Naive thymus-derived CD4-positive, alpha-beta T cell (primary cell): ENCODE measurements around the gene UPK3A. TPM values are rescaled to one million over a fixed set of nuclear protein-coding genes. Genes with fewer than 3 reads are reported as not detected.
"Not testable (repeated sequence)": the region's sequence is repeated elsewhere in the genome, so short reads cannot be mapped to it uniquely, and the experiment has no call there.

Experiments
- ATAC-seq: fragments of 150-1000 bp; cut with Tn5 transposase; 2 replicates; pipeline ENCODE4 v1.10.0; 2021; ENCODE audit warnings: mild to moderate bottlenecking, moderate library complexity
- CTCF ChIA-PET: fragments of 350-600 bp; sonication (Branson Sonifier 250); formaldehyde crosslinking; loops from one replicate; lab custom pipeline; 2021; ENCODE audit warnings: antibody characterized with exemption; lab: Charles Lee
- POLR2A ChIA-PET: fragments of 350-600 bp; sonication (Branson Sonifier 250); formaldehyde crosslinking; loops from one replicate; lab custom pipeline; 2021; ENCODE audit warnings: antibody characterized with exemption, inconsistent platforms; lab: Charles Lee
- DNase-seq, 9 donors: peaks; one replicate each; pipeline versions ENCODE4 v3.0.0 to v3.0.0-alpha.2; 2020 to 2022; ENCODE audit warnings: mixed read lengths in 1 of 9
- H3K27ac ChIP-seq: one replicate; pipeline ENCODE4 v1.7.0; 2013; ENCODE audit warnings: mild to moderate bottlenecking, low read depth, low read length, moderate library complexity
- H3K27me3 ChIP-seq, 2 donors: one replicate each; pipeline ENCODE4 v1.7.0; 2013; ENCODE audit warnings: low read length in 2 of 2, mild to moderate bottlenecking in 2 of 2, moderate library complexity in 2 of 2; ENCODE audit not compliant: control insufficient read depth in 2 of 2, insufficient read depth in 2 of 2
- H3K36me3 ChIP-seq, 3 experiments: 1 replicate in 2 of 3; 2 replicates in 1 of 3; pipeline ENCODE4 v1.7.0; 2013; ENCODE audit warnings: low read length in 3 of 3, mild to moderate bottlenecking in 3 of 3, moderate library complexity in 1 of 3; ENCODE audit not compliant: insufficient read depth in 3 of 3, control insufficient read depth in 2 of 3
- H3K4me1 ChIP-seq, 2 donors: one replicate each; pipeline ENCODE4 v1.7.0; 2013; ENCODE audit warnings: low read length in 2 of 2, mild to moderate bottlenecking in 2 of 2, moderate library complexity in 1 of 2; ENCODE audit not compliant: control insufficient read depth in 2 of 2, insufficient read depth in 2 of 2
- H3K4me3 ChIP-seq: 2 replicates; pipeline ENCODE4 v1.7.0; 2013; ENCODE audit warnings: mild to moderate bottlenecking, low read length
- H3K9me3 ChIP-seq, 3 experiments: 1 replicate in 2 of 3; 2 replicates in 1 of 3; pipeline ENCODE4 v1.7.0; 2013; ENCODE audit warnings: low read length in 3 of 3; ENCODE audit not compliant: control insufficient read depth in 2 of 3
- H3K27ac Mint-ChIP-seq, 9 donors: one replicate each; pipeline ENCODE4 v1.8.0; 2020 to 2022; ENCODE audit warnings: mixed read lengths in 9 of 9, mild to moderate bottlenecking in 8 of 9, moderate library complexity in 5 of 9, inconsistent platforms in 2 of 9
- H3K27me3 Mint-ChIP-seq, 5 donors: one replicate each; pipeline ENCODE4 v1.8.0; 2021 to 2022; ENCODE audit warnings: mixed read lengths in 5 of 5, mild to moderate bottlenecking in 1 of 5
- H3K36me3 Mint-ChIP-seq, 5 donors: one replicate each; pipeline ENCODE4 v1.8.0; 2020 to 2022; ENCODE audit warnings: mixed read lengths in 5 of 5, mild to moderate bottlenecking in 3 of 5, inconsistent platforms in 1 of 5
- H3K4me1 Mint-ChIP-seq, 7 donors: one replicate each; pipeline ENCODE4 v1.8.0; 2020 to 2022; ENCODE audit warnings: mixed read lengths in 7 of 7, mild to moderate bottlenecking in 3 of 7, inconsistent platforms in 1 of 7
- H3K4me3 Mint-ChIP-seq, 10 donors: one replicate each; pipeline ENCODE4 v1.8.0; 2020 to 2022; ENCODE audit warnings: mild to moderate bottlenecking in 10 of 10, mixed read lengths in 10 of 10, moderate library complexity in 6 of 10, inconsistent platforms in 2 of 10
- H3K9me3 Mint-ChIP-seq, 11 donors: one replicate each; pipeline ENCODE4 v1.8.0; 2020 to 2022; ENCODE audit warnings: mixed read lengths in 11 of 11, mild to moderate bottlenecking in 4 of 11, inconsistent platforms in 1 of 11, moderate library complexity in 1 of 11
- intact Hi-C, 2 donors: fragments of 100-400 bp; cut with micrococcal nuclease; formaldehyde crosslinking; loops; one replicate each; pipeline ENCODE4 v1.15.1; 2023
- polyA plus RNA-seq, 2 donors: library from polyadenylated mRNA; unstranded; fragments of 300-500 nt; fragmentation: Illumina TruSeq; gene quantifications; one replicate each; pipeline ENCODE4 v1.2.3, GENCODE V29; 2021
- total RNA-seq, 6 experiments: library from RNA in 5 of 6; stranded (reverse) in 5 of 6; gene quantifications; 1 replicate in 5 of 6; 2 replicates in 1 of 6; pipeline ENCODE4 v1.2.3 and lab custom pipeline; 2021 to 2026

Gene UPK3A
- total and polyA plus RNA-seq, 7 experiments from 2014 or later: 0.25 to 0.61 TPM; not detected in 5

DNA sequence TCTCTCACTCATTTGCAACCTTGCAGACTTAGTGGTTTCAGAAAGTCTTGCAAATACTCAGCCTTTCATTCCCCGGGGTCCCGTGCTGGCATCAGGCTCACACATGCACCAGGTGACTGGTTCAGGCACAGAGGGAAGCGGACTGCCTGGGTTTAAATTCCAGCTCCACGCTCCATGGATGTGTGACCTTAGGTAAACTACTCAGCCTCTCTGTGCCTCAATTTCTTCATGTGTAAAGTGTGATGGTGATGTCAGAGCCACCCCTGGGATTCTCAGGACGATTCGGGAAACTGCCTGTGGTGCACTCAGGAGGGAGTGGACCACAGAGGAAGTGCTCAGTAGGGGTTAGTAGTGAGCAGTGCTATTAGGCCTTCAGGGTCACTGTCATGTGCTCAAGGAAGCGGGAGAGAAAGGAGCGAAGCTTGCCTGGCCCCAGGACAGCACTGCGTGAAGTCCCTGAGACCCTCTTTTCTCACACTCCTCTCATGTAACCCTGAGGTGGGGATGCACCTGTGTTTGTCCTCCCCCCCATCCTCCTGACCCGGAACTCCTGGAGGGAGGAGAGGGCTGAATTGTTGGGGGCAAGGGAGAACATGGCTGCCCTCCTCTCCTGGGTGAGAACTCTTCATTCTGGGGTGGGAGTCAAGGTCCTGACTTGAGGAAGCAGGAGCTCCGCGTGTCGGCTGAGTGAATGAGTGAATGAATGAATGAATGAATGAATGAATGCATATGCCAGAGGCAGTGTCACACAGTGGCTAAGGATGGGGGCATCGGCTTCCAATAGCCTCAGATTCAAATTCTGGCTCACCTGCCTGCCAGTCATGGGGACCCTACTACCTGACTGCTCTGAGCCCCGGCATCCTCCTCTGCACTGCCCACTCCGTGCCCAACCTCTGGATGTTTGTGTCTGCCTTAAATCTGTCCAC, 14.4 kb upstream of the UPK3A start:
- intact Hi-C loops: no loop called here
- H3K27ac Mint-ChIP-seq: peak overlapping the region in 3 of 9 donors; percentile 66 to 78 (median 75)
- Histone ChIP-seq H3K9me3 (no peaks in the 10 kb centered on the region), H3K36me3 (no peaks in the 10 kb centered on the region), H3K4me1 (peaks cover 4% of the 10 kb centered on the region in 2 donors), H3K27me3 (no peaks in the 10 kb centered on the region), H3K4me3 (no peak overlapping the region), H3K27ac (no peak overlapping the region)
- CTCF ChIA-PET: interaction anchor here (1.6 kb wide), 1 partner anchor 163 kb away, joined by 5 read pairs; no protein-coding TSS in a partner anchor
- POLR2A ChIA-PET: interaction anchor here (2.1 kb wide), 1 partner anchor 164 kb away, joined by 6 read pairs; no protein-coding TSS in a partner anchor
- no peak for ATAC-seq
- H3K4me1 Mint-ChIP-seq: peaks cover 4 to 11% (median 8%) of the 10 kb centered on the region in 7 donors
- H3K27me3 Mint-ChIP-seq: peaks cover 0 to 47% (median 0%) of the 10 kb centered on the region in 5 donors
- H3K9me3 Mint-ChIP-seq: no peaks in the 10 kb centered on the region
- DNase-seq: no peak
- H3K36me3 Mint-ChIP-seq: no peaks in the 10 kb centered on the region
- H3K4me3 Mint-ChIP-seq: peak overlapping the region; percentile 2 to 86 (median 84)

- Histone ChIP-seq H3K27ac (no peak overlapping the region), H3K36me3 (no peaks in the 10 kb centered on the region), H3K4me3 (no peak overlapping the region), H3K9me3 (no peaks in the 10 kb centered on the region), H3K4me1 (peaks cover 4% of the 10 kb centered on the region in 2 donors), H3K27me3 (no peaks in the 10 kb centered on the region)
- H3K36me3 Mint-ChIP-seq: no peaks in the 10 kb centered on the region
- intact Hi-C loops: no loop called here
- ChIA-PET POLR2A (no interaction called here), CTCF (interaction anchor here (1.0 to 1.2 kb wide), 2 partner anchors 25 to 69 kb away, joined by 3 to 5 read pairs; no protein-coding TSS in a partner anchor)
- peaks cover 4 to 11% (median 8%) of the 10 kb centered on the region in 7 donors for H3K4me1 Mint-ChIP-seq
- no peak for ATAC-seq
- DNase-seq: no peak
- H3K27ac Mint-ChIP-seq: no peak overlapping the region
- no peaks in the 10 kb centered on the region for H3K9me3 Mint-ChIP-seq
- H3K4me3 Mint-ChIP-seq: no peak overlapping the region
- H3K27me3 Mint-ChIP-seq: peaks cover 0 to 37% (median 0%) of the 10 kb centered on the region in 5 donors
Measured at GRCh38 chr22:45271667-45272201, 13.0 kb upstream of the UPK3A start.

DNA sequence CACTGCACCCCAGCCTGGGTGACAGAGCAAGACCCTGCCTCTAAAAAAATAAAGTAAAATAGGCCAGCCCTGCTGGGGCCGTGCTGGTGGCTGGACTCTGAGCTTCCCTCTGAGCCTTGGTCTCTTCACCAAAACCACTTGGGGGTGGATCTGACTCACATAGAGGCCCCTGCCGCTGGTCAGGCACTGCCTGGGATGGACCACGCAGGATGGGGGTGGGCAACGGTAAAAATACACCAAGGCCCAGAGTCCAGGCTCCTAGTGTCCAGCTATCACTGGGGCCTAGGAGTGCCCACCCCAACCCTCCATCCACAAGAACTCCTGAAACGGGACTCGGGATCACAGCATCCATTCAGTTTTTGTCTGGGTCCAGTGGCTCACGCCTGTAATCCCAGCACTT, 12.3 kb upstream of the UPK3A start:
- DNase-seq (no peak), ATAC-seq (no peak)
- Mint-ChIP-seq H3K4me3 (no peak overlapping the region), H3K36me3 (no peaks in the 10 kb centered on the region), H3K9me3 (no peaks in the 10 kb centered on the region), H3K4me1 (peaks cover 4 to 11% (median 8%) of the 10 kb centered on the region in 7 donors), H3K27ac (no peak overlapping the region), H3K27me3 (peaks cover 0 to 29% (median 0%) of the 10 kb centered on the region in 5 donors)
- Histone ChIP-seq H3K27me3 (no peaks in the 10 kb centered on the region), H3K36me3 (no peaks in the 10 kb centered on the region), H3K27ac (no peak overlapping the region), H3K9me3 (no peaks in the 10 kb centered on the region), H3K4me3 (no peak overlapping the region), H3K4me1 (peaks cover 4% of the 10 kb centered on the region in 2 donors)
- CTCF ChIA-PET: interaction anchor here (1.0 to 1.2 kb wide), 2 partner anchors 24 to 69 kb away, joined by 3 to 5 read pairs; no protein-coding TSS in a partner anchor
- POLR2A ChIA-PET: interaction anchor here (1.2 to 1.5 kb wide), 2 partner anchors 24 to 37 kb away, joined by 3 read pairs; no protein-coding TSS in a partner anchor
- intact Hi-C loops: no loop called here

- no peaks in the 10 kb centered on the region for H3K9me3 ChIP-seq
- H3K4me3 ChIP-seq: no peak overlapping the region
- no peak for DNase-seq
- H3K4me1 ChIP-seq: peaks cover 4% of the 10 kb centered on the region in 2 donors
- POLR2A ChIA-PET: interaction anchor here (1.2 to 1.5 kb wide), 2 partner anchors 23 to 36 kb away, joined by 3 read pairs; no protein-coding TSS in a partner anchor
- no peaks in the 10 kb centered on the region for H3K36me3 ChIP-seq
- H3K27me3 ChIP-seq: no peaks in the 10 kb centered on the region
- ATAC-seq: no peak
- CTCF ChIA-PET: no interaction called here
- H3K27me3 Mint-ChIP-seq: peaks cover 0 to 25% (median 0%) of the 10 kb centered on the region in 5 donors
- H3K9me3 Mint-ChIP-seq: no peaks in the 10 kb centered on the region
- no peaks in the 10 kb centered on the region for H3K36me3 Mint-ChIP-seq
- no peak overlapping the region for H3K27ac ChIP-seq
- intact Hi-C loops: no loop called here
- no peak overlapping the region for H3K4me3 Mint-ChIP-seq
- peaks cover 5 to 11% (median 10%) of the 10 kb centered on the region in 7 donors for H3K4me1 Mint-ChIP-seq
- no peak overlapping the region for H3K27ac Mint-ChIP-seq
Measured at GRCh38 chr22:45273452-45274075, 11.2 kb upstream of the UPK3A start.

GRCh38 chr22:45276507-45277105, 8.1 kb upstream of the UPK3A start:
- ChIA-PET CTCF (no interaction called here), POLR2A (no interaction called here)
- intact Hi-C loops: no loop called here
- Histone ChIP-seq H3K4me1 (peaks cover 0 to 7% of the 10 kb centered on the region in 2 donors), H3K27ac (no peak overlapping the region), H3K27me3 (no peaks in the 10 kb centered on the region), H3K9me3 (no peaks in the 10 kb centered on the region), H3K36me3 (no peaks in the 10 kb centered on the region), H3K4me3 (no peak overlapping the region)
- no peak for DNase-seq
- Mint-ChIP-seq H3K4me3 (no peak overlapping the region), H3K27ac (no peak overlapping the region), H3K27me3 (peaks cover 0 to 7% (median 0%) of the 10 kb centered on the region in 5 donors), H3K4me1 (peaks cover 6 to 18% (median 12%) of the 10 kb centered on the region in 7 donors), H3K36me3 (no peaks in the 10 kb centered on the region), H3K9me3 (peaks cover 0 to 1% (median 0%) of the 10 kb centered on the region in 11 donors)
- ATAC-seq: no peak

GRCh38 chr22:45277720-45278119, 7.0 kb upstream of the UPK3A start:
- H3K27me3 Mint-ChIP-seq, intact Hi-C loops, ATAC-seq, CTCF ChIA-PET, H3K27ac ChIP-seq, DNase-seq, H3K36me3 ChIP-seq, H3K4me3 Mint-ChIP-seq, H3K4me3 ChIP-seq, H3K4me1 ChIP-seq, H3K27me3 ChIP-seq, POLR2A ChIA-PET, H3K9me3 Mint-ChIP-seq, H3K36me3 Mint-ChIP-seq, H3K9me3 ChIP-seq: not testable (repeated sequence)
- Mint-ChIP-seq H3K27ac (peak overlapping the region in 6 of 9 donors; percentile 2 to 58 (median 33)), H3K4me1 (peaks cover 6 to 21% (median 13%) of the 10 kb centered on the region in 7 donors)
